Measurements from ENCODE around the gene ANKRD53. TPM values are rescaled to one million over a fixed set of nuclear protein-coding genes. Genes with fewer than 3 reads are reported as not detected.

ANKRD53 gene
- total RNA-seq, 1 donor from 2014 or later: 0.56 TPM

DNA sequence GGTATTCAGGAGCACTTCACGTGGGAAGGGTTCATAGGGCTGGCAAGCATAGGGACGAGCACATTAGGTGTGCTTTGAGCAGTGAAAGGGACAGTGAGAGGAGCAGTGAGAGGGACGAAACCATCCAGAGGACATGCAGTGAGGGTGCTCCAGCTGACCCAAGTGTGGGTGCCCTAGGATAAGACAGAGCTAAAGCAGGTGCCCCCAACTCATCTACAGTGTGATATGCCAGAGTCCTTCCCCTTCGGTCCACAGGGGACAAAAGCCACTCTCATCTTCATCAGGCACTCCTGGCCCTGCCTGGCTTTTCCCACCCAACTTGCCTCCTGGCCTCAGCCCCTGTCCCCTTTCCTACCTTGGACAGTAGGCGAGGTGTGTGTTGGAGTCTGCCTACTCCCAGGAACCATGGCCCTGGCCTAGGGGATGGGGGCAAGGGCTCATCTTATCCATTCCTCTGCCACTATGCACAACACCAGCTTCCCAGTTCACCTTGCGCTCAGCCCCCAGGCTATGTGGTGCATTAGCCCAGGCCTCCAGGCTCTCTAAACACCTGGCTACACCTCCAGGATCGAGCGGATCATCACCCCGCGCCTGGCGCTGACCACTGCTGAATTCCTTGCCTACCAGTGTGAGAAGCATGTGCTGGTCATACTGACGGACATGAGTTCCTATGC lies 16.1 kb upstream of the ANKRD53 start:
- Mint-ChIP-seq H3K27me3 (ENCODE audit: unreplicated experiment) (peaks cover 16% of the 10 kb centered on the region), H3K27ac (ENCODE audit: unreplicated experiment) (no peak overlapping the region), H3K4me3 (ENCODE audit: unreplicated experiment) (no peak overlapping the region), H3K9me3 (ENCODE audit: unreplicated experiment) (no peaks in the 10 kb centered on the region), H3K36me3 (ENCODE audit: low read depth, unreplicated experiment) (no peaks in the 10 kb centered on the region), H3K4me1 (ENCODE audit: unreplicated experiment) (peaks cover 12% of the 10 kb centered on the region)
- TF ChIP-seq, protein P1, sequence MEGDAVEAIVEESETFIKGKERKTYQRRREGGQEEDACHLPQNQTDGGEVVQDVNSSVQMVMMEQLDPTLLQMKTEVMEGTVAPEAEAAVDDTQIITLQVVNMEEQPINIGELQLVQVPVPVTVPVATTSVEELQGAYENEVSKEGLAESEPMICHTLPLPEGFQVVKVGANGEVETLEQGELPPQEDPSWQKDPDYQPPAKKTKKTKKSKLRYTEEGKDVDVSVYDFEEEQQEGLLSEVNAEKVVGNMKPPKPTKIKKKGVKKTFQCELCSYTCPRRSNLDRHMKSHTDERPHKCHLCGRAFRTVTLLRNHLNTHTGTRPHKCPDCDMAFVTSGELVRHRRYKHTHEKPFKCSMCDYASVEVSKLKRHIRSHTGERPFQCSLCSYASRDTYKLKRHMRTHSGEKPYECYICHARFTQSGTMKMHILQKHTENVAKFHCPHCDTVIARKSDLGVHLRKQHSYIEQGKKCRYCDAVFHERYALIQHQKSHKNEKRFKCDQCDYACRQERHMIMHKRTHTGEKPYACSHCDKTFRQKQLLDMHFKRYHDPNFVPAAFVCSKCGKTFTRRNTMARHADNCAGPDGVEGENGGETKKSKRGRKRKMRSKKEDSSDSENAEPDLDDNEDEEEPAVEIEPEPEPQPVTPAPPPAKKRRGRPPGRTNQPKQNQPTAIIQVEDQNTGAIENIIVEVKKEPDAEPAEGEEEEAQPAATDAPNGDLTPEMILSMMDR (IDR thresholded peaks at IDR 0.05; ENCODE audit: unreplicated experiment): no peak
- DNase-seq (ENCODE audit: low spot score): no peak

DNA sequence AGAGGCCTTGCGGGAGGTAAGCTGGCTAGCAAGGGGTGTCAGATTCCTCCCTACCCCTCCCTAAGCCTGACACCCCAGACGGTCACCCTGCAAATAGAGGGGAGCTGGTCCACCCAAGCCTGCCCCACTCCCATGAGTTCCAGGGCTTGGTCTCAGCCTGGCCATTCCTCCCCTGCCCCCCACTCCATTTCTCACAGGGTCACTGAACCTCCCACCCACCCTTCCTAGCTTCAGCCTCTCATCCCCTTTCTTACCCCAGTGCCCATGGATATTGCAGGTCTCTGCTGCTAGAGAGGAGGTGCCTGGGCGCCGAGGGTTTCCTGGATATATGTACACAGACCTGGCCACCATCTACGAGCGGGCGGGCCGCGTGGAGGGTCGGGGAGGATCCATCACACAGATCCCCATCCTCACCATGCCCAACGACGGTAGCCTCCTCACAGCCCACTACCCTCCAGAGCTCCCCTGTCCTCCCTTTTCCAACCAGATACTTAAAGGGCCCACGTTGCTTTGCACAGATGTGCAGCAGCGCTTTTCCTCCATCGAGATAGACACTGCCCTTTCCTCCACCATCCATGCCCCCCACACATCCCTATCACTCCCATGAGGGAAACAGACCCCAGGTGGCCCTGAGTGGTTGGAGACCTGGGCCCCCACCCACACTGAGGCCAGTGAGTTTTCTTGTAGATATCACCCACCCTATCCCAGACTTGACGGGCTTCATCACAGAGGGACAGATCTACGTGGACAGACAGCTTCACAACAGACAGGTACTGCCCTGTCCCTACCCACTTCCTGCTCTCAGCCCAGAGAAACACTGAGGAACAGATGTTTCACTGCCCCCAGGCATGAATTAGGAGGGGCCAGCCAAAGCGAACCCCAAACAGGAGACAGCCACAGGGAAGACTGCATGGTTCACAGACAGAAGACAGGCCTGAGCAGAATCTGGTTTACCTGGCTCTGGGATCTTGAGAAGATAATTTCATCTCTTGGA lies 15.2 kb upstream of the ANKRD53 start:
- no peaks in the 10 kb centered on the region for H3K36me3 Mint-ChIP-seq (ENCODE audit: low read depth, unreplicated experiment)
- DNase-seq (ENCODE audit: low spot score): no peak
- peaks cover 16% of the 10 kb centered on the region for H3K27me3 Mint-ChIP-seq (ENCODE audit: unreplicated experiment)
- TF ChIP-seq, protein P1 (IDR thresholded peaks at IDR 0.05; ENCODE audit: unreplicated experiment): no peak
- no peak overlapping the region for H3K4me3 Mint-ChIP-seq (ENCODE audit: unreplicated experiment)
- no peaks in the 10 kb centered on the region for H3K9me3 Mint-ChIP-seq (ENCODE audit: unreplicated experiment)
- no peak overlapping the region for H3K27ac Mint-ChIP-seq (ENCODE audit: unreplicated experiment)
- H3K4me1 Mint-ChIP-seq (ENCODE audit: unreplicated experiment): peaks cover 4% of the 10 kb centered on the region

DNA sequence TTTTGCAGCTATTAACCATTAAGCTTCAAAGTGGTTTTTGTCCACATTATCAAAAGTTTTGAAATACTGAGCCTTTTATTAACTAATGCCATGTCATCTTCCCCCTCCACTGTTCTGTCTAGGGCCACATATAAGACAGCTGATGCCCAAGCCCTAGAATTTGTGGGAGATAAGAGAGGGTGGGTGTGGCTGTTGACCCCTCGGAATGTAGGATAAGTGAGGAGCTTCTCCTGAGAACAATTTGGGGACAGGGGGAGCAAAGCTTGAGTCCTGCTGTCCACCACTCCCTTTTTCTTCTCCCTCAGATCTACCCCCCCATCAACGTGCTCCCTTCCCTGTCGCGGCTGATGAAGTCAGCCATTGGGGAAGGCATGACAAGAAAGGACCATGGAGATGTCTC lies 14.3 kb upstream of the ANKRD53 start:
- no peak overlapping the region for H3K4me3 Mint-ChIP-seq (ENCODE audit: unreplicated experiment)
- H3K4me1 Mint-ChIP-seq (ENCODE audit: unreplicated experiment): no peaks in the 10 kb centered on the region
- TF ChIP-seq, protein P1 (IDR thresholded peaks at IDR 0.05; ENCODE audit: unreplicated experiment): no peak
- no peak overlapping the region for H3K27ac Mint-ChIP-seq (ENCODE audit: unreplicated experiment)
- no peak for DNase-seq (ENCODE audit: low spot score)
- H3K27me3 Mint-ChIP-seq (ENCODE audit: unreplicated experiment): peaks cover 16% of the 10 kb centered on the region
- H3K9me3 Mint-ChIP-seq (ENCODE audit: unreplicated experiment): no peaks in the 10 kb centered on the region
- no peaks in the 10 kb centered on the region for H3K36me3 Mint-ChIP-seq (ENCODE audit: low read depth, unreplicated experiment)

DNA sequence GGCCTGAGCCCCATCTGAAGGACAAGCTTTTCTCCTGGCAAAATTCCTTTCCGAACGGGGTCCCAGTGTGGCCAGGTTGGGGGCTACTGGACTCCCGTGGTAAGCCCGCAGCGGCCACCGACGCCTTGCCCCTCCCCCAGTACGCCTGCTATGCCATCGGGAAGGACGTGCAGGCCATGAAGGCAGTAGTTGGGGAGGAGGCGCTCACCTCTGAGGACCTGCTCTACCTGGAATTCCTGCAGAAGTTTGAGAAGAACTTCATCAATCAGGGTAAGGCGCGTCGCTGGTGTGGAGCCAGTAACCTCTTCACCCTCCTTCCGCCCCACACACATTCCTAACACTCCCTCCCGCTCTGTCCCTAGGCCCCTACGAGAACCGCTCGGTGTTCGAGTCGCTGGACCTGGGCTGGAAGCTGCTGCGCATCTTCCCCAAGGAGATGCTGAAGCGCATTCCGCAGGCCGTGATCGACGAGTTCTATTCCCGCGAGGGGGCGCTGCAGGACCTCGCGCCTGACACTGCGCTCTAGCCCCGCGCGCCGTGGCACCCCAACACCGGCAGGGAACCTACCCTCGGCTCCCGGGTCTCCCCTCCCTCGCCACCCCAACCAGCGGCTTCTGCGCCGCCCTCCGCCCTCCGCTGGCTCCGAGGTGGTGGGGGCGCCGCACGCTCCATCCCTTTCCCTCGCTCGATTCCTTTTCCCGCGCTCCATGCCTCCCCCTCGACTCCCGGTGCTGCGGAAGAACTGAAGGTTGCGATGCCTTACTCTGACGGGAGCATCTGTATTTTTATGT lies 13.6 kb upstream of the ANKRD53 start:
- Mint-ChIP-seq H3K9me3 (ENCODE audit: unreplicated experiment) (no peaks in the 10 kb centered on the region), H3K4me3 (ENCODE audit: unreplicated experiment) (no peak overlapping the region), H3K27ac (ENCODE audit: unreplicated experiment) (no peak overlapping the region), H3K36me3 (ENCODE audit: low read depth, unreplicated experiment) (no peaks in the 10 kb centered on the region), H3K27me3 (ENCODE audit: unreplicated experiment) (peaks cover 16% of the 10 kb centered on the region), H3K4me1 (ENCODE audit: unreplicated experiment) (no peaks in the 10 kb centered on the region)
- peak; percentile 73 for DNase-seq (ENCODE audit: low spot score)
- TF ChIP-seq, protein P1 (IDR thresholded peaks at IDR 0.05; ENCODE audit: unreplicated experiment): peak; percentile 81
